GM18520 (cell line): Measurements from ENCODE around the gene ITGB2.

Experiments used
- ATAC-seq: cut with Tn5 transposase; IDR thresholded peaks from one replicate; pipeline ENCODE4 v1.9.1; 2021; ENCODE audit not compliant: unreplicated experiment

The ITGB2 gene

GRCh38 chr21:44871576-44872269 is 49.0 kb downstream of the ITGB2 start:
- ATAC-seq = no peak

- ATAC-seq = no peak
Observed at GRCh38 chr21:44870748-44871495, 49.8 kb downstream of the ITGB2 start.

- ATAC-seq = no peak
Observed at GRCh38 chr21:44869781-44870747, 50.6 kb downstream of the ITGB2 start.

- no peak for ATAC-seq
Observed at GRCh38 chr21:44868707-44869106, 52.0 kb downstream of the ITGB2 start.

- no peak for ATAC-seq
Observed at GRCh38 chr21:44867999-44868700, 52.5 kb downstream of the ITGB2 start.

GRCh38 chr21:44867464-44867863 is 53.2 kb downstream of the ITGB2 start:
- no peak for ATAC-seq

GRCh38 chr21:44866780-44867179 is 53.9 kb downstream of the ITGB2 start:
- ATAC-seq = no peak

- peak; percentile 55 for ATAC-seq
Observed at GRCh38 chr21:44865561-44866280, 55.0 kb downstream of the ITGB2 start.

- ATAC-seq = no peak
Observed at GRCh38 chr21:44862869-44863685, 57.6 kb downstream of the ITGB2 start.

GRCh38 chr21:44858791-44859190 is 61.9 kb downstream of the ITGB2 start:
- no peak for ATAC-seq

- ATAC-seq = no peak
Observed at GRCh38 chr21:44858291-44858690, 62.4 kb downstream of the ITGB2 start.

GRCh38 chr21:44857127-44857892 is 63.4 kb downstream of the ITGB2 start:
- no peak for ATAC-seq

GRCh38 chr21:44856131-44856530 is 64.6 kb downstream of the ITGB2 start:
- ATAC-seq = no peak

- ATAC-seq = no peak
Observed at GRCh38 chr21:44855572-44855971, 65.1 kb downstream of the ITGB2 start.

- no peak for ATAC-seq
Observed at GRCh38 chr21:44854664-44855446, 65.8 kb downstream of the ITGB2 start.

GRCh38 chr21:44854391-44854663 is 66.4 kb downstream of the ITGB2 start:
- ATAC-seq = no peak

- no peak for ATAC-seq
Observed at GRCh38 chr21:44853601-44854390, 66.9 kb downstream of the ITGB2 start.
